Mesothelial cell of epicardium (in vitro differentiated cells): ENCODE results near the gene KRTAP10-3. TPM values are rescaled to one million over a fixed set of nuclear protein-coding genes. Genes with fewer than 3 reads are reported as not detected.

Experiments used
- DNase-seq, 2 experiments: peaks; one replicate each; pipeline ENCODE4 v3.0.0; 2021; ENCODE audit warnings: low spot score in 2 of 2; ENCODE audit not compliant: unreplicated experiment in 2 of 2
- H3K27ac Mint-ChIP-seq: 2 replicates; pipeline ENCODE4 v1.8.0; 2021; ENCODE audit warnings: mixed read lengths
- H3K27me3 Mint-ChIP-seq: 2 replicates; pipeline ENCODE4 v1.8.0; 2021; ENCODE audit warnings: low read depth, mixed read lengths
- H3K36me3 Mint-ChIP-seq: 2 replicates; pipeline ENCODE4 v1.8.0; 2021; ENCODE audit warnings: mixed read lengths
- H3K4me1 Mint-ChIP-seq: 2 replicates; pipeline ENCODE4 v1.8.0; 2021; ENCODE audit warnings: mixed read lengths
- H3K4me3 Mint-ChIP-seq: 2 replicates; pipeline ENCODE4 v1.8.0; 2021; ENCODE audit warnings: mild to moderate bottlenecking, moderate library complexity, mixed read lengths
- H3K9me3 Mint-ChIP-seq: 2 replicates; pipeline ENCODE4 v1.8.0; 2021; ENCODE audit warnings: mixed read lengths
- CTCF ChIP-seq: fragments of 200-600 bp; sonication (generic); IDR thresholded peaks from one replicate; pipeline ENCODE4 v1.5.0; 2021; ENCODE audit warnings: antibody characterized with exemption; ENCODE audit not compliant: unreplicated experiment
- total RNA-seq: library from RNA; stranded (reverse); gene quantifications from 3 replicates; pipeline ENCODE4 v1.2.1, GENCODE V29; 2021

The KRTAP10-3 gene
- total RNA-seq, 1 donor from 2014 or later = not detected

DNA sequence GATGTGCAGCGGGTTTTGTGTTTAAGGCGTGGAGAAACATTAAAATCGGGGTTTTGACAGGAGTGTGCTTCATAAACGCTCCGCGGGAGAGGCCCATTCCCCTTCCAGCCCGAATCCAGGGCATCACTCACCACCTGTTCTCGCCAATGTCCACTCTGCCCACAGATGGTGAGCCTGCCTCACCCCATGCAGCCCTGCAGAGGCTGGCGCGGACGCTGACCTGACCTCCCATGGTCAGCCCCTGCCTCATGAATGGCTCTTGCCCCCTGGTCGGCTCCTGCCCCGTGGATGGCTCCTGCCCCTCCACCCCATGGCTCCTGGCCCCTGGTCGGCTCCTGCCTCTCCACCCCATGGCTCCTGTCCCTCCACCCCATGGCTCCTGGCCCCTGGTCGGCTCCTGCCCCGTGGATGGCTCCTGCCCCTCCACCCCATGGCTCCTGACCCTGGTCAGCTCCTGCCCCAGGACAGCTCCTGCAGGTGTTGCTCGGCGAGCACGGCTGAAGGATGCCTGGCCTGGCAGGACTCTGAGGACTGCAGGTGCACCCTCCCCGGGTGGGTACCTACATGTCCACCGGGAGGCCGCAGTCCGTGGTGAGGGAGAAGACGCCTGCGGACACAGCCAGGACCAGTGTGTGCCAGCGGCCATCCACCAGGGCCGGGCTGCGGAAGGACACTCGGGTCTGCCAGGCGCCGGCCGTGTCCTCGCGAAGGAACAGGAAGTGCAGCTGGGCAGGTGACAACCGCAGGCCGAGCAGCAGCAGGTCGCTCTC lies 25.3 kb downstream of the KRTAP10-3 start:
- Mint-ChIP-seq H3K4me3 (no peak overlapping the region), H3K36me3 (no peaks in the 10 kb centered on the region), H3K9me3 (peaks cover 5% of the 10 kb centered on the region), H3K4me1 (no peaks in the 10 kb centered on the region), H3K27me3 (no peaks in the 10 kb centered on the region), H3K27ac (no peak overlapping the region)
- TF ChIP-seq CTCF = no peak
- DNase-seq = no peak

DNA sequence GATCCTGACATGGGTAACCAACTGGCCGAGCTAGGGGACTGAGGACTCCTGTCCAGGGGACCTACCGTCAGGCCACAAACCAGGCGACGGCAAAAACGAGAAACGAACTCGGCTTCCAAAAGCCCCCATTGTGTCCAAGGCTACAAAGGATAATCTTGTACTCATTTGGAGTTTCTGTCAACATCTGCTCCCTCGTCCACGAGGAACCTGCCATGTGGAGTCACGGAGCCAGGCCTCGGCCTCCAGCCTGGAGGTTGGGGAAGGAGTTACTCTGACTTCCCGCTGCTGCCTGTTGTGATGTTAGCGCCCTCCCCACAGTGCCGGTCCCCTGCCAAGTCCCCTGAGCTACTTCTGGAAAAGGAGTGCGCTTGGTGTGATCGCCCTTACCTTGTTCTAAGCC lies 25.9 kb downstream of the KRTAP10-3 start:
- no peaks in the 10 kb centered on the region for H3K27me3 Mint-ChIP-seq
- H3K4me3 Mint-ChIP-seq = no peak overlapping the region
- no peak for DNase-seq
- no peak overlapping the region for H3K27ac Mint-ChIP-seq
- TF ChIP-seq CTCF = no peak
- no peaks in the 10 kb centered on the region for H3K36me3 Mint-ChIP-seq
- H3K4me1 Mint-ChIP-seq = no peaks in the 10 kb centered on the region
- peaks cover 5% of the 10 kb centered on the region for H3K9me3 Mint-ChIP-seq

- Mint-ChIP-seq H3K36me3 (no peaks in the 10 kb centered on the region), H3K4me1 (no peaks in the 10 kb centered on the region), H3K4me3 (no peak overlapping the region), H3K27me3 (no peaks in the 10 kb centered on the region), H3K9me3 (no peaks in the 10 kb centered on the region), H3K27ac (no peak overlapping the region)
- no peak for DNase-seq
- TF ChIP-seq CTCF = no peak
Measured at GRCh38 chr21:44531606-44532564, 26.7 kb downstream of the KRTAP10-3 start.

GRCh38 chr21:44530903-44531605 lies 27.5 kb downstream of the KRTAP10-3 start:
- Mint-ChIP-seq H3K27ac (no peak overlapping the region), H3K4me3 (no peak overlapping the region), H3K36me3 (no peaks in the 10 kb centered on the region), H3K9me3 (no peaks in the 10 kb centered on the region), H3K27me3 (no peaks in the 10 kb centered on the region), H3K4me1 (no peaks in the 10 kb centered on the region)
- no peak for TF ChIP-seq CTCF
- DNase-seq = no peak

GRCh38 chr21:44530221-44530902 lies 28.2 kb downstream of the KRTAP10-3 start:
- H3K27me3 Mint-ChIP-seq = no peaks in the 10 kb centered on the region
- no peak for DNase-seq
- H3K27ac Mint-ChIP-seq = no peak overlapping the region
- no peaks in the 10 kb centered on the region for H3K9me3 Mint-ChIP-seq
- H3K4me3 Mint-ChIP-seq = no peak overlapping the region
- no peaks in the 10 kb centered on the region for H3K4me1 Mint-ChIP-seq
- H3K36me3 Mint-ChIP-seq = no peaks in the 10 kb centered on the region
- no peak for TF ChIP-seq CTCF
